K562 (cell line): ENCODE measurements around the gene SPATS2L. TPM values are rescaled to one million over a fixed set of nuclear protein-coding genes. Genes with fewer than 3 reads are reported as not detected.

ENCODE experiments used
- ATAC-seq: fragments of 200-7000 bp; cut with Tn5 transposase; 3 replicates; pipeline ENCODE4 v1.9.1; 2020; ENCODE audit warnings: moderate library complexity
- BruUV-seq: library from RNA; stranded (reverse); fragments of 400-500 nt; replicated peaks from 2 replicates; lab custom pipeline; 2021; lab: Mats Ljungman, UMichigan
- CTCF ChIA-PET: fragments of 300-600 bp; formaldehyde crosslinking; extraction: SDS; loops from one replicate; lab custom pipeline; 2021; ENCODE audit warnings: low intra/inter-chr PET ratio; lab: Yijun Ruan, JAX
- POLR2A ChIA-PET: fragments of 300-600, 350-650 bp; sonication (Branson Sonifier 250); formaldehyde crosslinking; extraction: SDS; loops from one replicate; lab custom pipeline; 2021; ENCODE audit warnings: antibody characterized with exemption, inconsistent platforms; lab: Yijun Ruan, JAX
- DNase-seq, 4 experiments: peaks; one replicate each; pipeline versions ENCODE4 v3.0.0 to v3.0.0-alpha.2; 2011 to 2018; ENCODE audit warnings: low spot score in 3 of 4, mixed read lengths in 3 of 4; ENCODE audit errors: extremely low read depth in 1 of 4
- FAIRE-seq: peaks from 2 replicates; lab custom pipeline; 2011; peaks lifted over from hg19 to GRCh38; lab: Jason Lieb, UNC
- H2AFZ ChIP-seq: 2 replicates; pipeline ENCODE4 v1.6.0; 2011; ENCODE audit warnings: low read depth, low read length, control low read depth, inconsistent platforms
- H3K27ac ChIP-seq: fragments of 200-600 bp; 3 replicates; pipeline ENCODE4 v1.8.0; 2011; ENCODE audit warnings: low read depth, mild to moderate bottlenecking, control low read depth, inconsistent platforms, low read length, moderate library complexity, mixed read lengths; ENCODE audit errors: extremely low read depth
- H3K27me3 ChIP-seq, 2 experiments: fragments of 300-600 bp in 1 of 2; 2 replicates in 1 of 2; 3 replicates in 1 of 2; pipeline versions ENCODE4 v1.6.0 to v1.8.0; 2011; ENCODE audit warnings: inconsistent platforms in 2 of 2, low read length in 2 of 2, mild to moderate bottlenecking in 1 of 2, mixed read lengths in 1 of 2, moderate library complexity in 1 of 2; ENCODE audit not compliant: control insufficient read depth in 2 of 2, insufficient read depth in 2 of 2
- H3K36me3 ChIP-seq: fragments of 300-600 bp; 3 replicates; pipeline ENCODE4 v1.8.0; 2011; ENCODE audit warnings: mild to moderate bottlenecking, low read length, inconsistent platforms; ENCODE audit not compliant: control insufficient read depth, insufficient read depth
- H3K4me1 ChIP-seq, 2 experiments: fragments of 200-600 bp in 1 of 2; replicated peaks in 1 of 2; 2 replicates in 1 of 2; 3 replicates in 1 of 2; pipeline versions ENCODE4 v1.5.1 to v1.8.0; 2011; ENCODE audit warnings: inconsistent platforms in 2 of 2, low read length in 2 of 2, mild to moderate bottlenecking in 1 of 2, mixed read lengths in 1 of 2, moderate library complexity in 1 of 2; ENCODE audit not compliant: control insufficient read depth in 2 of 2, insufficient read depth in 2 of 2
- H3K4me2 ChIP-seq: 2 replicates; pipeline ENCODE4 v1.6.1; 2011; ENCODE audit warnings: low read length, control low read depth, inconsistent platforms, mixed read lengths; ENCODE audit not compliant: insufficient read depth
- H3K4me3 ChIP-seq: fragments of 200-600 bp; sonication (generic), shearing (Covaris generic); 2 replicates; pipeline ENCODE4 v1.5.1; 2016; ENCODE audit warnings: control low read depth, inconsistent platforms
- H3K79me2 ChIP-seq: fragments of 200-600 bp; 3 replicates; pipeline ENCODE4 v1.8.0; 2011; ENCODE audit warnings: low read length, inconsistent platforms; ENCODE audit not compliant: control insufficient read depth, insufficient read depth
- H3K9ac ChIP-seq, 2 experiments: 2 replicates each; pipeline versions ENCODE4 v1.6.0 to v1.6.1; 2011; ENCODE audit warnings: low read depth in 2 of 2, low read length in 2 of 2, control low read depth in 1 of 2, inconsistent platforms in 1 of 2, mild to moderate bottlenecking in 1 of 2, mixed read lengths in 1 of 2; ENCODE audit not compliant: insufficient read depth in 1 of 2
- H3K9me1 ChIP-seq: one replicate; pipeline ENCODE4 v1.6.0; 2011; ENCODE audit warnings: inconsistent platforms, mild to moderate bottlenecking, low read length, moderate library complexity; ENCODE audit not compliant: control insufficient read depth, insufficient read depth
- H3K9me3 ChIP-seq: replicated peaks from 2 replicates; pipeline ENCODE4 v1.5.1; 2011; ENCODE audit warnings: low read depth, low read length, inconsistent platforms; ENCODE audit not compliant: control insufficient read depth, insufficient read depth
- H4K20me1 ChIP-seq: replicated peaks from 2 replicates; pipeline ENCODE4 v1.6.1; 2011; ENCODE audit warnings: low read length, inconsistent platforms, mixed read lengths; ENCODE audit not compliant: control insufficient read depth, insufficient read depth
- ARID3A ChIP-seq: IDR thresholded peaks from 2 replicates; pipeline ENCODE4 v1.6.1; 2012; ENCODE audit warnings: low read depth, low read length, improper control_type of control experiment, borderline replicate concordance
- BCL6 ChIP-seq: fragments of 250-450 bp; sonication (Bioruptor Pico); IDR thresholded peaks from 2 replicates; pipeline ENCODE4 v1.4.0; 2020
- GATAD2B ChIP-seq: fragments of 450-650 bp; IDR thresholded peaks from 2 replicates; pipeline ENCODE4 v1.6.1; 2017; ENCODE audit warnings: mild to moderate bottlenecking, borderline replicate concordance
- MYC ChIP-seq, 2 experiments: fragments of 250-450 bp in 1 of 2; sonication (Bioruptor Pico) in 1 of 2; IDR thresholded peaks; 2 replicates each; pipeline versions ENCODE4 v1.5.1 to v1.6.1; 2012 to 2021; ENCODE audit warnings: low read depth in 2 of 2, borderline replicate concordance in 1 of 2, improper control_type of control experiment in 1 of 2, low read length in 1 of 2, mild to moderate bottlenecking in 1 of 2, moderate library complexity in 1 of 2
- NFXL1 ChIP-seq: fragments of 450-650 bp; formaldehyde crosslinking; IDR thresholded peaks from 2 replicates; pipeline ENCODE4 v1.4.0; 2021; ENCODE audit warnings: mild to moderate bottlenecking
- RFX5 ChIP-seq: IDR thresholded peaks from 2 replicates; pipeline ENCODE4 v1.6.1; 2011; ENCODE audit warnings: low read depth, mild to moderate bottlenecking, improper control_type of control experiment, low read length
- SNAPC5 ChIP-seq: fragments of 250-450 bp; sonication (Bioruptor Pico); IDR thresholded peaks from 2 replicates; pipeline ENCODE4 v1.8.0; 2021; ENCODE audit warnings: moderate library complexity, mild to moderate bottlenecking, inconsistent platforms
- SP1 ChIP-seq: sonication (generic); formaldehyde crosslinking; IDR thresholded peaks from 2 replicates; pipeline ENCODE4 v1.8.1; 2022; ENCODE audit warnings: mild to moderate bottlenecking, missing genetic modification reagents
- STAT5B ChIP-seq: fragments of 250-450 bp; sonication (Bioruptor Pico); IDR thresholded peaks from 2 replicates; pipeline ENCODE4 v1.8.0; 2021; ENCODE audit warnings: mild to moderate bottlenecking, inconsistent platforms
- XRCC4 ChIP-seq: IDR thresholded peaks from one replicate; pipeline ENCODE4 v1.6.1; 2011; ENCODE audit not compliant: insufficient read depth, insufficient read length; ENCODE audit errors: extremely low read depth
- WGBS: fragments of 100-300 bp; shearing (Covaris generic); methylation state at CpG from one replicate; pipeline ENCODE4 v1.1.6; 2016; ENCODE audit warnings: low coverage, mixed read lengths; ENCODE audit not compliant: insufficient coverage; ENCODE audit errors: missing lambda C conversion rate; 5-methylcytosine and 5-hydroxymethylcytosine counted together
- in situ Hi-C: fragments of 300-500 bp; cut with MboI; formaldehyde crosslinking; loops from 4 replicates; pipeline ENCODE4 v1.15.0; 2018; ENCODE audit warnings: inconsistent platforms, mixed read lengths
- intact Hi-C: fragments of 100-400 bp; cut with micrococcal nuclease; formaldehyde crosslinking; loops from 2 replicates; pipeline ENCODE4 v1.14.2; 2022
- polyA plus RNA-seq, 8 experiments: library from polyadenylated mRNA; depleted of rRNA in 4 of 8; stranded (reverse) in 5 of 8; unstranded in 3 of 8; fragments of >200 nt; fragmentation: Nextera tagmentation in 2 of 8; fragmentation: Illumina TruSeq in 1 of 8; extraction: Ambion mirVana in 2 of 8; extraction: Trizol in 1 of 8; gene quantifications; 2 replicates each; pipeline versions ENCODE4 v1.2.1 to v1.2.3, GENCODE V29; 2011 to 2014; ENCODE audit warnings: inconsistent platforms in 1 of 8, missing spikeins in 1 of 8
- total RNA-seq, 7 experiments: library from RNA; depleted of rRNA in 6 of 7; stranded (reverse); fragments of >200 nt in 6 of 7; fragmentation: Illumina TruSeq in 2 of 7; extraction: Trizol in 2 of 7; gene quantifications; 2 replicates each; pipeline versions ENCODE4 v1.2.1 to v1.2.3, GENCODE V29; 2011 to 2021; ENCODE audit warnings: low replicate concordance in 1 of 7
- TF ChIP-seq, protein P1 (sequence below): fragments of 150-350 bp; IDR thresholded peaks from 2 replicates; pipeline ENCODE4 v1.6.1; 2014; ENCODE audit warnings: low read depth, mild to moderate bottlenecking, low read length, borderline replicate concordance

The SPATS2L gene
- total and polyA plus RNA-seq, 9 of the 15 experiments (the other 6 are each of a cell fraction or from before 2014, with no cell fraction given): 11.3 to 41.5 (median 24.9) TPM

DNA sequence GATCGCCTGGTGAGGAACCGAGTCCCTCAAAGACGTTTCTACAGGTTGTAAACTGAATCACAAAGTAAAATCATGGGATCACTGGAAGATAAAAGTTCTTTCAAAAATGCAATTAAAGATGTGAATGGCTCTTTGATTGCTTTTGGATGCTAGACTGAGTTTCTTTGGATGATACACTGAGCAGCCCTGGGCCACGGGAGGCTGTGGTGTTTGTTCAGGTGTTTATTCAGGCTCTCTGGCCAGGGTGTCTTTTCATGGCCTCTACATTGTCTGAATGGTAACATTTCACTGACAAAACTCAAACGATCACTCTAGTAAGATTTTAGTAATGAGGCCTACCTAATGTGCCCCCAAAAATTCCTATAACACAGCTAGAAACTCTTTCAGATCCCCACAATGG is 48.4 kb upstream of the SPATS2L start:
- no peak for ATAC-seq
- 5% methylated on average over 3 of the region's 5 CpGs for WGBS
- H3K79me2 ChIP-seq: no peaks in the 10 kb centered on the region
- H3K27ac ChIP-seq: no peak overlapping the region
- no peak overlapping the region for H2AFZ ChIP-seq
- no peaks in the 10 kb centered on the region for H4K20me1 ChIP-seq
- in situ Hi-C loops: no loop called here
- no peaks in the 10 kb centered on the region for H3K9me1 ChIP-seq
- DNase-seq: no peak
- no peaks in the 10 kb centered on the region for H3K36me3 ChIP-seq
- no peak overlapping the region for H3K4me2 ChIP-seq
- TF ChIP-seq XRCC4 (no peak), ARID3A (no peak), MYC (IDR thresholded peaks at IDR 0.05; ENCODE audit: low read depth, low read length) (no peak), MYC (CRISPR knock-in tag; IDR thresholded peaks at IDR 0.05; ENCODE audit: borderline replicate concordance, low read depth) (no peak), BCL6 (CRISPR knock-in tag) (no peak), NFXL1 (CRISPR knock-in tag) (no peak), RFX5 (no peak), GATAD2B (no peak), SP1 (CRISPR knock-in tag) (no peak), SNAPC5 (CRISPR knock-in tag) (no peak), STAT5B (CRISPR knock-in tag) (no peak)
- TF ChIP-seq, protein P1, sequence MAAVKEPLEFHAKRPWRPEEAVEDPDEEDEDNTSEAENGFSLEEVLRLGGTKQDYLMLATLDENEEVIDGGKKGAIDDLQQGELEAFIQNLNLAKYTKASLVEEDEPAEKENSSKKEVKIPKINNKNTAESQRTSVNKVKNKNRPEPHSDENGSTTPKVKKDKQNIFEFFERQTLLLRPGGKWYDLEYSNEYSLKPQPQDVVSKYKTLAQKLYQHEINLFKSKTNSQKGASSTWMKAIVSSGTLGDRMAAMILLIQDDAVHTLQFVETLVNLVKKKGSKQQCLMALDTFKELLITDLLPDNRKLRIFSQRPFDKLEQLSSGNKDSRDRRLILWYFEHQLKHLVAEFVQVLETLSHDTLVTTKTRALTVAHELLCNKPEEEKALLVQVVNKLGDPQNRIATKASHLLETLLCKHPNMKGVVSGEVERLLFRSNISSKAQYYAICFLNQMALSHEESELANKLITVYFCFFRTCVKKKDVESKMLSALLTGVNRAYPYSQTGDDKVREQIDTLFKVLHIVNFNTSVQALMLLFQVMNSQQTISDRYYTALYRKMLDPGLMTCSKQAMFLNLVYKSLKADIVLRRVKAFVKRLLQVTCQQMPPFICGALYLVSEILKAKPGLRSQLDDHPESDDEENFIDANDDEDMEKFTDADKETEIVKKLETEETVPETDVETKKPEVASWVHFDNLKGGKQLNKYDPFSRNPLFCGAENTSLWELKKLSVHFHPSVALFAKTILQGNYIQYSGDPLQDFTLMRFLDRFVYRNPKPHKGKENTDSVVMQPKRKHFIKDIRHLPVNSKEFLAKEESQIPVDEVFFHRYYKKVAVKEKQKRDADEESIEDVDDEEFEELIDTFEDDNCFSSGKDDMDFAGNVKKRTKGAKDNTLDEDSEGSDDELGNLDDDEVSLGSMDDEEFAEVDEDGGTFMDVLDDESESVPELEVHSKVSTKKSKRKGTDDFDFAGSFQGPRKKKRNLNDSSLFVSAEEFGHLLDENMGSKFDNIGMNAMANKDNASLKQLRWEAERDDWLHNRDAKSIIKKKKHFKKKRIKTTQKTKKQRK: no peak
- intact Hi-C loops: no loop called here
- ChIA-PET CTCF (no interaction called here), POLR2A (interaction anchor here (1.1 kb wide), 1 partner anchor 11 kb away, joined by 3 read pairs; no protein-coding TSS in a partner anchor)
- H3K9me3 ChIP-seq: no peaks in the 10 kb centered on the region
- BruUV-seq: no TSS peak
- H3K4me1 ChIP-seq: no peaks in the 10 kb centered on the region
- no peak for FAIRE-seq
- H3K27me3 ChIP-seq: peaks cover 2 to 30% of the 10 kb centered on the region in 2 experiments; a peak in 2 of 5 replicates
- no peak overlapping the region for H3K9ac ChIP-seq
- H3K4me3 ChIP-seq: no peak overlapping the region
